DMS153 (cell line): ENCODE measurements around the gene ATP6V1E1.

Experiments used
- DNase-seq: peaks from one replicate; lab custom pipeline; 2025; lab: John Stamatoyannopoulos, UW

The ATP6V1E1 gene

DNA sequence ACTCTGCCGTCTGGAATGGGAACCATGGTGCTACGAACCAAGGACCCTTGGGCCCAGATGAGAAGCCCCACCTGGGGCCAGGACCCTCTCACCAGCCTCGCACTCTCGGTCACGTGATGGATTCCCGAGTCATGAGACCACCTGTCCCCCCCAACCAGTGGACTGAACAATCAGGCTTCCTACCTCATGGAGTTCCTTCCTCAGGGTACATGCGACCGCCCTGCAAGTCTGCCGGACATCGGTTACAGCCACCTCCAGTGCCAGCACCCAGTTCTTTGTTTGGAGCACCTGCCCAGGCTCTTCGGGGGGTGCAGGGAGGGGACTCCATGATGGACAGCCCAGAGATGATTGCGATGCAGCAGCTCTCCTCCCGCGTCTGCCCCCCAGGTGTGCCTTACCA lies 86.1 kb downstream of the ATP6V1E1 start:
- no peak for DNase-seq
